Measurements from ENCODE around the gene AURKAIP1.

- TF ChIP-seq CTCF (IDR thresholded peaks at IDR 0.05) (no peak), POLR2A (IDR thresholded peaks at IDR 0.05) (no peak)
These were observed 38.6 kb downstream of the AURKAIP1 start for GRCh38 chr1:1336446-1336845.
